OCI-LY7 (cell line): ENCODE results near the gene FAM83B. TPM values are rescaled to one million over a fixed set of nuclear protein-coding genes. Genes with fewer than 3 reads are reported as not detected.

Source experiments
- BruUV-seq: library from RNA; stranded (reverse); fragments of 400-500 nt; replicated peaks from 2 replicates; lab custom pipeline; 2021; lab: Mats Ljungman, UMichigan
- CTCF ChIA-PET: fragments of 300-600 bp; sonication (Branson Sonifier 250); formaldehyde crosslinking; loops from one replicate; lab custom pipeline; 2022; ENCODE audit warnings: antibody characterized with exemption; ENCODE audit not compliant: unreplicated experiment; lab: Charles Lee
- POLR2A ChIA-PET: fragments of 300-600 bp; sonication (Branson Sonifier 250); formaldehyde crosslinking; loops from one replicate; lab custom pipeline; 2022; ENCODE audit warnings: antibody characterized with exemption; lab: Charles Lee
- DNase-seq: peaks from one replicate; pipeline ENCODE4 v3.0.0-alpha.2; 2015; ENCODE audit warnings: low spot score
- H2AFZ ChIP-seq: fragments of 200-600 bp; sonication (generic), shearing (Covaris generic); 2 replicates; pipeline ENCODE4 v1.6.1; 2014; ENCODE audit warnings: mild to moderate bottlenecking, antibody characterized with exemption, low read length, moderate library complexity
- H3K27ac ChIP-seq: fragments of 200-600 bp; sonication (generic); 2 replicates; pipeline ENCODE4 v1.5.1; 2014; ENCODE audit warnings: mixed run types, low read depth, mild to moderate bottlenecking, moderate library complexity, low read length, inconsistent platforms; ENCODE audit not compliant: poor library complexity, severe bottlenecking
- H3K36me3 ChIP-seq: fragments of 200-600 bp; sonication (generic); 2 replicates; pipeline ENCODE4 v1.6.1; 2014; ENCODE audit warnings: mild to moderate bottlenecking, antibody characterized with exemption, low read length, moderate library complexity, mixed read lengths; ENCODE audit not compliant: insufficient read depth
- H3K4me1 ChIP-seq: fragments of 200-600 bp; sonication (generic); 2 replicates; pipeline ENCODE4 v1.5.1; 2014; ENCODE audit warnings: mild to moderate bottlenecking, low read length; ENCODE audit not compliant: insufficient read depth, poor library complexity, severe bottlenecking
- H3K4me2 ChIP-seq: fragments of 200-600 bp; sonication (generic); 2 replicates; pipeline ENCODE4 v1.6.1; 2014; ENCODE audit warnings: mild to moderate bottlenecking, low read length
- H3K4me3 ChIP-seq: fragments of 200-600 bp; sonication (generic); 2 replicates; pipeline ENCODE4 v1.5.1; 2014; ENCODE audit warnings: mild to moderate bottlenecking, low read depth, low read length; ENCODE audit not compliant: poor library complexity, severe bottlenecking
- H3K79me2 ChIP-seq: fragments of 200-600 bp; sonication (generic); 2 replicates; pipeline ENCODE4 v1.6.1; 2016; ENCODE audit warnings: low read depth, mild to moderate bottlenecking, low read length, moderate library complexity, mixed read lengths; ENCODE audit not compliant: insufficient read depth
- H3K9me2 ChIP-seq: fragments of 200-600 bp; sonication (generic); 2 replicates; pipeline ENCODE4 v1.6.1; 2016; ENCODE audit warnings: mild to moderate bottlenecking, low read length, mixed read lengths; ENCODE audit not compliant: insufficient read depth
- H3K9me3 ChIP-seq: fragments of 200-600 bp; sonication (generic); 2 replicates; pipeline ENCODE4 v1.6.1; 2014; ENCODE audit warnings: mild to moderate bottlenecking, mixed run types, low read length, mixed read lengths
- H4K20me1 ChIP-seq: fragments of 200-600 bp; sonication (generic); 2 replicates; pipeline ENCODE4 v1.6.1; 2014; ENCODE audit warnings: mild to moderate bottlenecking, antibody characterized with exemption, low read length, moderate library complexity, mixed read lengths; ENCODE audit not compliant: insufficient read depth
- EZH2phosphoT487 ChIP-seq: fragments of 200-600 bp; sonication (generic); IDR thresholded peaks from 2 replicates; pipeline ENCODE4 v1.6.1; 2018; ENCODE audit warnings: low read depth, borderline replicate concordance, mild to moderate bottlenecking, mixed run types, antibody characterized with exemption, low read length, moderate library complexity, mixed read lengths
- intact Hi-C: fragments of 100-400 bp; cut with micrococcal nuclease; formaldehyde crosslinking; loops from one replicate; pipeline ENCODE4 v1.10.0; 2022; ENCODE audit not compliant: unreplicated experiment
- total RNA-seq, 2 experiments: library from RNA; depleted of rRNA in 1 of 2; stranded (reverse); fragments of >200 nt in 1 of 2; shearing (Covaris generic) in 1 of 2; gene quantifications; 2 replicates each; pipeline ENCODE4 v1.2.3, GENCODE V29; 2014 to 2022
- TF ChIP-seq, protein P1 (sequence below): fragments of 200-600 bp; sonication (generic); conservative IDR thresholded peaks from 2 replicates; pipeline ENCODE4 v1.5.1; 2014; ENCODE audit warnings: mild to moderate bottlenecking, antibody characterized with exemption, low read length, moderate library complexity, mixed read lengths

The FAM83B gene
- total RNA-seq, 2 experiments from 2014 or later, result not detected

GRCh38 chr6:54846857-54847674, 495 bp downstream of the FAM83B start:
- no peak overlapping the region for H3K4me3 ChIP-seq
- no peaks in the 10 kb centered on the region for H3K4me1 ChIP-seq
- H3K9me3 ChIP-seq, result no peaks in the 10 kb centered on the region
- H3K79me2 ChIP-seq, result no peaks in the 10 kb centered on the region
- H3K9me2 ChIP-seq, result no peaks in the 10 kb centered on the region
- H4K20me1 ChIP-seq, result no peaks in the 10 kb centered on the region
- BruUV-seq, result no TSS peak
- no peak overlapping the region for H2AFZ ChIP-seq
- POLR2A ChIA-PET, result no interaction called here
- intact Hi-C loops, result no loop called here
- no peaks in the 10 kb centered on the region for H3K36me3 ChIP-seq
- CTCF ChIA-PET, result no interaction called here
- TF ChIP-seq EZH2phosphoT487, result no peak
- no peak overlapping the region for H3K27ac ChIP-seq
- DNase-seq, result no peak
- no peak overlapping the region for H3K4me2 ChIP-seq

DNA sequence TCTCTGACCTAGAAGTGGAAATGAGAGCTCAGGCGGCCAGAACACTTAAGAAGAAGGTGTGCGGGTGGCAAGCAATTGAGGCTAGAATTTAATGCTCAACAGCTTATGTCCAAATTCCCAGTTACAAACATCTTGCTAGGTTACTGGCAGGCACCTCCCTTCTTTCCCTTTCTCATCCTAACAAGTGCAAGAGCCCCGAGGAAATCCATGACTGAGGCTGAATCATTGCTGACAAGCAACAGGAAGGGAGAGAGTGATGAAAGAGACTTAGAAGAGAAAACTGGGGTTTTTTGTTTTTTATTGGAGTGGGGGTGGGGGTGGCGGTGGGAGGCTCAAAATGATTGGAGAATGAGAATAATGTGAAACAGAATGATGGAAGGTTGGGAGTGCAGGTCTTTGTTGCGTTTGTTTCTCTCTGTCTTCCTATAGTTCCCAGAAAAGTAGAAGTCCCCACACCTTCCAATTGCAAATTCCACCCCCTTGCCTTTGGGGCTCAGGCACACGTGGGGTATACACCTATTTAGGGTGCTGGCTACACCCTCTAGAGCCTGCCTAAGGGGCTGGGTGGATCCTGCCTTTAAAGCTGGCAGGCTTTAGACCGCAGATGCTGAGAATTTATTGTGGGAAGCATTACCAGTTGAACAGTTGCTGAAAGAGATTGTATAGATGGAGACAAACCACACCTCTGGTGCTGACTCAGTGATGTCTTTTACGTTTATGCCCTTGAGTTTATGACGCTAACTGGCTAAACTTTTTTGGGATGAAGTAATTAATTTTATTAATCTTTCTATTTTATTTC, 1.4 kb downstream of the FAM83B start:
- no peak overlapping the region for H2AFZ ChIP-seq

GRCh38 chr6:54850114-54850513, 3.5 kb downstream of the FAM83B start:
- intact Hi-C loops, result no loop called here
- Histone ChIP-seq H3K9me3 (no peaks in the 10 kb centered on the region), H3K9me2 (no peaks in the 10 kb centered on the region), H3K79me2 (no peaks in the 10 kb centered on the region), H4K20me1 (no peaks in the 10 kb centered on the region), H3K4me1 (no peaks in the 10 kb centered on the region), H3K4me2 (no peak overlapping the region), H2AFZ (no peak overlapping the region), H3K36me3 (no peaks in the 10 kb centered on the region), H3K4me3 (no peak overlapping the region), H3K27ac (no peak overlapping the region)
- ChIA-PET POLR2A (no interaction called here), CTCF (no interaction called here)
- no TSS peak for BruUV-seq
- TF ChIP-seq EZH2phosphoT487, result no peak
- TF ChIP-seq, protein P1, sequence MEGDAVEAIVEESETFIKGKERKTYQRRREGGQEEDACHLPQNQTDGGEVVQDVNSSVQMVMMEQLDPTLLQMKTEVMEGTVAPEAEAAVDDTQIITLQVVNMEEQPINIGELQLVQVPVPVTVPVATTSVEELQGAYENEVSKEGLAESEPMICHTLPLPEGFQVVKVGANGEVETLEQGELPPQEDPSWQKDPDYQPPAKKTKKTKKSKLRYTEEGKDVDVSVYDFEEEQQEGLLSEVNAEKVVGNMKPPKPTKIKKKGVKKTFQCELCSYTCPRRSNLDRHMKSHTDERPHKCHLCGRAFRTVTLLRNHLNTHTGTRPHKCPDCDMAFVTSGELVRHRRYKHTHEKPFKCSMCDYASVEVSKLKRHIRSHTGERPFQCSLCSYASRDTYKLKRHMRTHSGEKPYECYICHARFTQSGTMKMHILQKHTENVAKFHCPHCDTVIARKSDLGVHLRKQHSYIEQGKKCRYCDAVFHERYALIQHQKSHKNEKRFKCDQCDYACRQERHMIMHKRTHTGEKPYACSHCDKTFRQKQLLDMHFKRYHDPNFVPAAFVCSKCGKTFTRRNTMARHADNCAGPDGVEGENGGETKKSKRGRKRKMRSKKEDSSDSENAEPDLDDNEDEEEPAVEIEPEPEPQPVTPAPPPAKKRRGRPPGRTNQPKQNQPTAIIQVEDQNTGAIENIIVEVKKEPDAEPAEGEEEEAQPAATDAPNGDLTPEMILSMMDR, result no peak
- no peak for DNase-seq

More for the DNA sequence above, 1.4 kb downstream of the FAM83B start:
- H3K36me3 ChIP-seq, result no peaks in the 10 kb centered on the region
- no peaks in the 10 kb centered on the region for H3K9me3 ChIP-seq
- no peaks in the 10 kb centered on the region for H3K79me2 ChIP-seq
- no peak overlapping the region for H3K4me3 ChIP-seq
- H3K9me2 ChIP-seq, result no peaks in the 10 kb centered on the region
- H3K4me2 ChIP-seq, result no peak overlapping the region
- H4K20me1 ChIP-seq, result no peaks in the 10 kb centered on the region
- POLR2A ChIA-PET, result interaction anchor here (0.6 kb wide), 1 partner anchor 1404 kb away, joined by 3 read pairs; no protein-coding TSS in a partner anchor
- no peak for TF ChIP-seq EZH2phosphoT487
- TF ChIP-seq, protein P1, result no peak
- H3K4me1 ChIP-seq, result no peaks in the 10 kb centered on the region
- intact Hi-C loops, result no loop called here
- no peak overlapping the region for H3K27ac ChIP-seq
- BruUV-seq, result no TSS peak
- DNase-seq, result no peak
- CTCF ChIA-PET, result no interaction called here
